ENCODE data around the gene ZNF101.
"Not testable (repeated sequence)": the region's sequence is repeated elsewhere in the genome, so short reads cannot be mapped to it uniquely, and the experiment has no call there.

The ZNF101 gene

DNA sequence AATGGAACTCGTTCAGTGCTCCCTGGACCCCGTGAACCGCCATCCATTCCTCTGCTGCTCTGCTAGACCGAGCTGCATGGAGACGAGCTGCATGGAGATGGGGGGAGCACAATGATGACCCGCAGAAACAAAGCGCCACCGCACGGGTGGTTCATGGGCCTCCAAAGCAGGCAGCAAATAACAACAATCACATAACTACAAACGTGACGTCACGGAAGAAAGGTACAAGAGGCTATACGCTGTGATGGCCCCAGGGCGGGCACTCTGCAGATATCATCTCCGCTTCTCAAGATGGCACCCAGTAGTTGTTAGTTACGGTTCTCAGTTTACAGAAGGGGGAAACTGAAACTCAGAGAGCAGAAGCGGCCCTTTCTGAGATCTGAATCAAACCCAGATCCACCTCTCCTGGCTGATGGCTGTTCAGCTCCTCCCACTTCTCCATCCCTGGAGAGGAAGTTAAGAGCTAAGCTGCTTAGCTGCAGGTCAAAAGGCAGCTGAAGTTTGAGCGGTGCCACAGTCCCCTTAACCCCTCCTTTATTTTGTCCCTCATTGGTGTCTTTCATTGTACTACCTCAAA is 6.9 kb upstream of the ZNF101 start:
- DNase-seq = peak; percentile 99

GRCh38 chr19:19662344-19662743 is 6.3 kb upstream of the ZNF101 start:
- no peak for DNase-seq

DNA sequence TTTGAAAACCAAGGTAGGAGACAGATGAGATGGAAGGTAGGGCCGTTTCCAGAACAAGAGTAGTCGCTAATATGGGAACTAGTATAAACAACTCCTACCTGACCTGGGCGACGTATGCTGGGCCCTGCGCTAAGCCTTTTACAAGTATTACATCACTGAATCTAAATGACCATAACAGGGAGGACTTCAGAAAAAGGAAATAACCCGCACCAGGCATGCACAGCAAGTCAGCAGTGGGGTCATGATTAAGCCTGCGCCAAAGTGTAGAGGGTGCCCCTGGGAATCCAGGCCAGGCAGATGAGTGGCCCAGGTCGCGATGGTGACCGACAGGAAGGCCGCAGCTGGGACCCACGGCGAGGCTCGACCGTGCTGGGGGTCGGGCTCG is 5.8 kb upstream of the ZNF101 start:
- DNase-seq = peak; percentile 70

GRCh38 chr19:19663256-19664120 is 5.2 kb upstream of the ZNF101 start, which contains the start of gene ATP13A1:
Gene ATP13A1, minus strand, starts transcription at chr19:19663676. Its CDS starts 10 bp downstream, at chr19:19663666.
- DNase-seq = peak; percentile 99

- DNase-seq = not testable (repeated sequence)
Measured at GRCh38 chr19:19665420-19665948, 3.2 kb upstream of the ZNF101 start.

GRCh38 chr19:19670070-19670551 is 1.5 kb downstream of the ZNF101 start:
- DNase-seq = no peak

- DNase-seq = no peak
Measured at GRCh38 chr19:19672816-19673215, 4.2 kb downstream of the ZNF101 start.

GRCh38 chr19:19674315-19674714 is 5.7 kb downstream of the ZNF101 start:
- DNase-seq = no peak

GRCh38 chr19:19677579-19677978 is 8.9 kb downstream of the ZNF101 start:
- DNase-seq = no peak

GRCh38 chr19:19679176-19680073 is 10.8 kb downstream of the ZNF101 start:
- DNase-seq = no peak

DNA sequence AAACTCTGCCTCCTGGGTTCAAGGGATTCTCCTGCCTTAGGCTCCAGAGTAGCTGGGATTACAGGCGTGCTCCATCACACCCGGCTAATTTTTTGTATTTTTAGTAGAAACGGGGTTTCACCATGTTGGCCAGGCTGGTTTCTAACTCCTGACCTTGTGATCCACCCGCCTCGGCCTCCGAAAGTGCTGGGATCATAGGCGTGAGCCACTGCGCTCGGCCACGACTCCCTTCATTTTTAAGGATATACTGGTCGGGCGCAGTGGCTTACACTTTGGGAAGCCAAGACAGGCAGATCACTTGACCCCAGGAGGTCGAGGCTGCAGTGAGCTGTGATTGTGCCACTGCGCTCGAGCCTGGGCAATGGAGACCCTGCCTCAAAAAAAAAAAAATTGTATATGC is 17.5 kb downstream of the ZNF101 start:
- not testable (repeated sequence) for DNase-seq

DNA sequence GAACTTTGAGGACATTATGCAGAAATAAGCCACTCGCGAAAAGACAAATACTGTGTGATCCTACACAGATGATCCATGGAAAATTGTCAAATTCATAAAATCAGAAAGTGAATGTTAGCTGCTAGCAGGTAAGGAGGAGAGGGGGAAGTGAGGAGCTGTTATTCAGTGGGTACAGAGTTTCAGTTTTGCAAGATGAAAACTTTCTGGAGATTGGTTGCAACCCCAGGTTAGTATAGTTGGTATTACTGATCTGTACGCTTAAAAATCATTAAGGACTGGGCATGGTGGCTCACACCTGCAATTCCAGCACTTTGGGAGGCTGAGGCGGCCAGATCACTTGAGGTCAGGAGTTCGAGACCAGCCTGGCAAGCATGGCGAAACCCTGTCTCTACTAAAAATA is 17.9 kb downstream of the ZNF101 start:
- DNase-seq = no peak

DNA sequence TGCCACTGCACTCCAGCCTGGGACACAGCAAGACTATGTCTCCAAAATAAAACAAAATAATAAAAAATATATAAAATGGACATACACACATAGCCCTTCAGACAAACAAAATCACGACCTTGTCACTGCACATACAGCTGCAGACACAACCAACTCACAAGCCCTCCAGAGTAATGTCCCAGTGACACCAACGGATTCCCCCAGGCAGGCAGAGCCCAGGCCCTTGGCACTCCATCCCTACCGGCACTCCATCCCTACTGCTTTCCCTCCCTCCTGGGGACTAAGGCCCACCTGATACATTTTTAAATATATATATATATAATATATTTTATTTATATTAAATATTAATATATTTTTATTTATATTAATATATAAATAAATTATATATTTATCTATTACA is 18.5 kb downstream of the ZNF101 start:
- DNase-seq = no peak

GRCh38 chr19:19689023-19689422 is 20.4 kb downstream of the ZNF101 start:
- not testable (repeated sequence) for DNase-seq

DNA sequence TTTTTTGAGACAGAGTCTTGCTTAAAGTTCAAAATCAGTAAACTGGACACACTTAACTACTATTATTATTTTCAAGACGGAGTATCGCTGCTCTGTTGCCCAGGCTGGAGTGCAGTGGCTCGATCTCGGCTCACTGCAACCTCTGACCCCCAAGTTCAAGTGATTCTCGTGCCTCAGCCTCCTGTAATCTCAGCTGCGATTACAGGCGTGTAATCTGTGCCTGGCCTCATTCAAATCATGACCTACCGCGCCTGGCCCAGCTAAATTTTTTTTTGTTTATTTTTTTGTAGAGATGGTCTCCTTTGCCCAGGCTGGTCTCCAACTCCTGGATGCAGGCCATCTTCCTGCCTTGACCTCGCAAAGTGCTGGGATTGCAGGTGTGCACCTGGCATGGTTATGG is 23.0 kb downstream of the ZNF101 start:
- no peak for DNase-seq

DNA sequence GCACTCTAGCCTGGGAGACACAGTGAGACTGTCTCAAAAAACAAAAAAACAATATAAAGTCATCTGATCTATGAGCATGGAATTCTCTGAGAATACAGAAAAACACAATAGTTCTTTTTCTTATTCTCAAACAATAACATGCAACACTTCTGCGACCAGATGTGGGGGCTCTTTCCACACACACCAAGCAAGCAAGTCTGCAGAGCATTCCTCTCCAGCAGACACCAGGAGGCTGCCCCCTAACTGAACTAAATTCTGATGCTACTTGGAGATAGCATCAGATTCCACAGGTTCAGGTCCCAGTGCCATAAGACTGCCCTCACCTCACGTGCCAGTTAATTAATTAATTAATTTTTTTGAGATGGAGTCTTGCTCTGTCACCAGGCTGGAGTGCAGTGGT is 27.7 kb downstream of the ZNF101 start:
- no peak for DNase-seq

DNA sequence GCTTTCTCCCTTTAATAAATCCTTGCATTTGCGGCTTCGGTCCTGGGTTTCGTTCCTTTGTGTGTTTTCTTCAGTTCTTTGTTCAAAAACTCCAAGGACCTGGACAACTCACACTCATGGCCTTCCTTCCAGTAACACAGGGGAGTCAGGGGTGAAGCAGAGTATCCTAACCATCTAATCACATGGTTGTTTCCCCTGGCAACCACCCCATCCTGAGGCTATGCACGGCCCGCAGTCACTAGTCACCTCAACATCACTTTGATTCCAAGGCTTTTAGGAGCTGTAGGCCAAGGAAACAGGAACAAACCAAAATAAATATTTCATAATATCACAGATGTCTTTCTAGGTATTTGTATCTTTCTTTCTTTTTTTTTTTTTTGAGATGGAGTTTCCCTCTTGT is 28.9 kb downstream of the ZNF101 start:
- peak; percentile 36 for DNase-seq

- DNase-seq = not testable (repeated sequence)
Measured at GRCh38 chr19:19700493-19700892, 31.9 kb downstream of the ZNF101 start.

DNA sequence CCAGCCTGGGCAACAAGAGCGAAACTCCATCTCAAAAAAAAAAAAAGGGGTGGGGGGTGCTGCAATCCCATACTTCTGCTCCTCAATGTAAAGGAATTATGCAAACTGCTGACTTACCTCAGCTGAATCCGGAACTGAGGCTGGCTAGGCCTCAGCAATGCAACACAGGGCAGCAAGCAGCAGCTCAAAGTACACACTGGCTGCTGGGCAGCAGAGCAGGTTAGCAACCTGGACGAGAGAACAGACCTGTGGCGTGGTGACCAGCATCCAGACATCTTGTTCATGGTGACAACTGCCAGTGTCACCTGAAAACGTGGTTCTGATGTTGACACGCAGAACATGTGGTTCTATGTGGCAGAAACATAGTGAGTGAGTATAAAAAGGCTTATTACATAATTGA is 36.2 kb downstream of the ZNF101 start:
- DNase-seq = no peak

DNA sequence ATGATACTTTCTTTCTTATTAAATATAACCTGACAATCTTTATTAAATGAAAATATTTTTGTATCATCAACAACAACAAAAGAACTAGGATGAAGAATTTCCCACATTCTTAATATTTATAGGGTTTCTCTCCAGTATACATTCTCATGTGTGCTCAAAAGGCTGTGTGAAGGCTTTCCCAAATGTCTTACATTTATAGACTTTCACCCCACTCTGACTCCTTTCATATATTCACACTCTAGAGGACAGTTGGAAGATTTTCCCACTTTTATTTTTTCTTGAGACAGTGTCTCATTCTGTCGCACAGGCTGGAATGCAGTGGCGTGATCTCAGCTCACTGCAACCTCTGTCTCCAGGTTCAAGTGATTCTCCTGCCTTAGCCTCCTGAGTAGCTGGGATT is 41.9 kb downstream of the ZNF101 start:
- no peak for DNase-seq

- no peak for DNase-seq
Measured at GRCh38 chr19:19711306-19711933, 42.8 kb downstream of the ZNF101 start.

All from MV-4-11 (cell line).